Hematopoietic multipotent progenitor cell treated with erythropoietin and hydrocortisone succinate and interleukin-3 and kit ligand, for 17 days (in vitro differentiated cells): ENCODE data around the gene IMMP2L.
"Not testable (repeated sequence)": the region's sequence is repeated elsewhere in the genome, so short reads cannot be mapped to it uniquely, and the experiment has no call there.

ENCODE experiments used
- DNase-seq: peaks from one replicate; pipeline ENCODE4 v3.0.0-alpha.2; 2015; ENCODE audit warnings: low spot score

Gene IMMP2L

DNA sequence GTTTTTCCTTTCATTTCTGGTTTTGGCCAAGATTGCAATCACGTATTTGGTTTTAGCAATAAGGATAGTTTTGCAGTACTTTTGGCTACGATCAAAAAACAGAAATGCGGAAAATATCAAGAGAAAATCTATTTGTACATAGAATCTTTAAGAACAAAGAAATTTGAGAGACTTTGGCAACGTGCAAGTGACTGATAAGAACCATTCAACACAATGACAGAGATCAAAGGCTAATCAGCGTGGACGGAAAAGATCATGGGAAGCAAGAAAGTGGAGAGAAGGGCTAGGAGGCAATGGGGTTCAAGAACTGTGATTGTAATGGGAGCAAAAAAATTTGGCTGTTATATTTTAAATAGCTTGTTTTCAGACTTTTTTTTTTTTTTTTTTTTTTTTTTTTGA lies 487.5 kb downstream of the IMMP2L start:
- no peak for DNase-seq

DNA sequence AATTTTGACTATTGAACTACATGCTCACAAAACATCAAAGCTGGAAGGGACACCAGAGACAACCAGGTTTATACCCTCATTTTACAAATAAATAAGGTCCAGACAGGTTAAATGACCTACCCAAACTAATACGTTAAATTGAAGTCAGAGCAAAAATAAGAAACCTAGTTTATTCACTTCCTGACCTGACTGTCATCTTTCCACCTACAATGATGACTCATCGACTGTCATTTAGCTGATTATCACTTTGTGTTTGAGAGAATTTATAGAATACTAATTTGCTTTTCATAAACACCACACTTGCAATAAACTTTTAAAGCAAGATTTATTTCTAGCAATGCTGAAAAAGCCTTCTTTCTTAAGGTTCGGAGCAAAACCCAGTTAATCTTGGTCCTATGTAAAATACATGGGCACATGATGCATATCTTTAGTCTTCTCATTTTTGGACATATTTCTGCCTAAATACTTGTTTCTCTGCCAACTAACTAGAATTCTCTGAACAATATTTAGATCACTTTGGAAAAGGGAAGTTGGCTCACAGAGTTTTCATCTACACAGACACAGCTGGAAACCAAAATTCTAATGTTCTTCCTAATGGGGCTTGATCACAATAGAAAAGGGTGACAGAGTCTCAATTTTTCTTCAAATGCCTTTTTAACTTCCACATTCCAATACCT lies 488.1 kb downstream of the IMMP2L start:
- DNase-seq = no peak

DNA sequence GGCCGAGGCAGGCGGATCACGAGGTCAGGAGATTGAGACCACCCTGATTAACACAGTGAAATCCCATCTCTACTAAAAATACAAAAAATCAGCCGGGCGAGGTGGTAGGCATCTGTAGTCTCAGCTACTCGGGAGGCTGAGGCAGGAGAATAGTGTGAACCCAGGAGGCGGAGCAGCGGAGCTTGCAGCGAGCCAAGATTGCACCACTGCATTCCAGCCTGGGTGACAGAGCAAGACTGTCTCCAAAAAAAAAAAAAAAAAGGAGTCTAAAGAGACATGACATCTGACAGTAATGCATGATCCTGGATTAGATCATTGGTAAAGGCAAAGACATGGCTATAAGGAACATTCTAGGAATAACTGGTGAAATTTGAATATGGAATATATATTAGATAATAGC lies 489.6 kb downstream of the IMMP2L start:
- DNase-seq = not testable (repeated sequence)

DNA sequence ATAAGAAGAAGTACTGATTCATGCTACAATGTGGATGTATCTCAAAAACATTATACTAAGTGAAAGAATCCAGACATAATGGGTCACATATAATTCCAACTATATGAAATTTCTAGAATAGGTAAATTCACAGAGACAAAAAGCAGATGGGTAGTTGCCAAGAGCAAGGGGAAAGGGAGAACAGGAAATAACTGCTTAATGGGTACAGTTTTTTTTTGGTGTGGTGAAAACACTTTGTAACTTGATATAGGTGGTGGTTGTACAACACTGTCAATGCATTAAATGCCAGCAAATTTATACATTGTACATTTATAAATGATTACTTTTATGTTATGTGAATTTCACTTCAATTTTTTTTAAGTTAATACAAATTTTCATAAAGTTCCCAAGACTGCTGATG lies 490.7 kb downstream of the IMMP2L start:
- no peak for DNase-seq

DNA sequence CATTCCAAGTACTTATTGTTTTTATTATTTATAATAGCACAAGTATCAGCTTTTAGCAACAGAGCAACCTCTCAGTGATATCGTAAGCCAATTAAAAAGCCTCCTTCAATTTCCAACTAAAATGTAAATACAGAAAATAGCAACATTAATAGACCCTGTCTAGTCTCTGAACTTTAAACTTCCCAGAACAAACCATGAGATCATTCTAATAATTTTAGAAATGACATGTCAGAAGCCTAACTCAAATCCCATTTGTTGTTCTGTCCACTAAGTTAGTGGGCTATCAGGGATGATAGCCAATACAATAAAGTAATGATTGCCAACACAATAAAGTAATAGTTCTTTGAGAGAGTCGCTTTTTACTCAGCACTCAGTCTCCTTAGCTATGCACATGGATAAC lies 493.7 kb downstream of the IMMP2L start:
- DNase-seq = no peak

DNA sequence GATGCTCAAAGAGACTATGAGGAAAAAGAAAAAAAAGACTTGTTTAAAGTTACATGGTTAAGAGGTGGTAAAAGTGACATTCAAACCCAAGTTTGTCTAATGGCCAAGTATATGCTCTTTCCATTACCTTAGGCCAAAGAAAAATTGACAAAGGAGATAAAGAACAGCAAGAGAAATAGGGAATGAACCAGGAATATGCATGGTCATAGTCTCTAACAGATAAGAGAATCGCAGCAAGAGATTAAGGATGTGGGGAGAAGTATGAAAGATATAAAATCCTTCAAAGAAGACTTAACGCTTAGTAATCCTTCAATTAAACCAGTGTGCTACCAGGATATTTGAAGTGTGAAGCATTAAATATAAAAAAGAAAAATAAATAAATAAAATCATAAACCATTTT lies 494.6 kb downstream of the IMMP2L start:
- no peak for DNase-seq

DNA sequence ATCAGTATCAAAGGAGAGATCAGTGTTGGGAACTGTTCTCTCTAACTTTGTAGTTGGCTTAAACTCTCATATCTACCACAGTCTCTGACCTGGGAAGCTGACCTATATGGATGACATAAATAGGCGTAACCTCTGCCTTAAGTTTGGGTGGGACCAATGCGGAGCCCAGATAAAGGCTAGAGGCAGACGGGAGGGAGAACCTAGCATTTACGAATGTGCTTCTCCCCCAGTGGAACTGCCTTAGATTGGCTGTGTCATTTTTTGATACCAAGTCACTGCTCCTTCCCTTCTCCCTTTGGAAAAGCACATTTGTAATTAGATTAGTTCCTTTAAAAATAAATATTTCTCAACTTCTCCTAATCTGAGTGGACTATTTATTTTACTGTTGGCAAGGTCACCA lies 495.0 kb downstream of the IMMP2L start:
- DNase-seq = no peak

DNA sequence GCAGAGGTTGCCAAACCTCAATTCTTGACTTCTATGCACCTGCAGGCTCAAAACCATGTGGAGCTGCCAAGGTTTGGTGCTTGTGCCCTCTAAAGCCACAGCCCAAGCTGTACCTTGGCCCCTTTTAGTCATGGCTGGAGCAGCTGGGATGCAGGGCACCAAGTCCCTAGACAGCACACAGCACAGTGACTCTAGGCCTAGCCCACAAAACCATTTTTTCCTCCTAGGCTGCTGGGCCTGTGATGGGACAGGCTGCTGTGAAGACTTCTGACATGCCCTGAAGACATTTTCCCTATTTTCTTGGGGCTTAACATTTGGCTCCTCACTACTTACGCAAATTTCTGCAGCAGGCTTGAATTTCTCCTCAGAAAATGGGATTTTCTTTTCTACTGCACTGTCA lies 499.1 kb downstream of the IMMP2L start:
- DNase-seq = no peak

DNA sequence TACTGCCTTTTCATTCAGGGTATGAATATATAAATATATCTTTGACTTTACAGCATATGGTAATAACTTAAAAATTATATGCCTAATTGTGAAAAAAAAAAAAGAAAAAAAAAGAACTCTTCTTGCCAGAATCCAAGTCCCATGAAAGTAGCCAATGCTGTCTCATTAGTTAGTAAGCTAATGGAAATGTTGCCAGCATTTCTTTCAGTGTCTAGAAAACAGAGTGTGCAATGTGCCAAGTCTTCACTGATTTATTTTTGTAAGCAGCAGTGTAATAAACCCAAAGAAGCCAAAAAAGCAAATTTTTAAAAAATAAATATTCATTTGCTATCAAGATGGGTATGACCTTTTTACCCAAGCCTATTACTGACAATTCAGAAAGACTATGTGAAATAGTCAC lies 502.5 kb downstream of the IMMP2L start:
- DNase-seq = no peak

DNA sequence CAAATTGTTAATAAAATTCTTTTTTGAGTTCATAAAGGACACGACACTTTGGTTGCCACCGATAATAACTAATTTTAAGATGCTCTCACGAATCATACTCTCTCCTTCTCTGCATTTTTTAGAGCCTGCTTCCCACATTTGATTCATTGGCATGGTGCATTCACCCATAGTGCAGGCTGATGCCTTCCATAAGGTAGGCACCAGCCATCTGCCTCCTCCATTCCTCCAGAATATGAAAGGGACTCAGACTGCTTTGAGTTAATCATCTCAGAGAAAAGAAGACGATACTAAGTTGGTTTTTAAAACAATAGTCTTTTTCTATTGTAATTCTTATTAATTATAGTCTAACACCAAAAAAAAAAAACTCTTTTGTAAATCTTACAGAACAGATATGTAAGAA lies 505.2 kb downstream of the IMMP2L start:
- no peak for DNase-seq

DNA sequence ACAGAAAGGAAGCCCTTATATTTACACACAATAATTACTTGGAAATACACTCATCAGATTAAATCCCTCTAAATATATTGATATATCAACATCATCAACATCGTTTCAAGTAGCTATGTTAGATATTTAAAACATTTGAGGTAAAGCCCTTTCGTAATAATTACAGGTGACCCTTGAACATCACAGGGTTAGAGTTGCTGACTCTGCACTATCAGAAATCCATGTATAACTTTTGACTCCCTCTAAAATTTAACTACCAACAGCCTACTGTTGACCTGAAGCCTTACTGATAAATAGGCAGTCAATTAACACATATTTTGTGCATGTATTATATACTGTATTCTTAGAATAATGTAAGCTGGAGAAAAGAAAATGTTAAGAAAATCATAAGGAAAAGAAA lies 505.9 kb downstream of the IMMP2L start:
- no peak for DNase-seq

DNA sequence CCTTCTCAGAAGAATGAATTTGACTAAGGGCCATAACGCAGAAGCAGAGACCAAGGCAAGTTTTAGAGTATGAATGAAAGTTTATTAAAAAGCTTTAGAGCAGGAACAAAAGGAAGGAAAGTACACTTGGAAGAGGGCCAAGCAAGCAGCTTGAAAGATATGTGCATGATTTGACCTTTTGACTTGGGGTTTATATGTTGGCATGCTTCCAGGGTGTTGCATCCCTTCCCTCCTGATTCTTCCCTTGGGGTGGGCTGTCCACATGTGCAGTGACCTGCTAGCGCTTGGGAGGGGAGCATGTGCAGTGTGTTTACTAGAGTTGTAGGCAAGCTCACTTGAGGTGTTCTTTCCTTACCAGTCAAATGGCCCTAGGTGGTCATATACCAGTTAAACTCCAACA lies 509.3 kb downstream of the IMMP2L start:
- DNase-seq = no peak

DNA sequence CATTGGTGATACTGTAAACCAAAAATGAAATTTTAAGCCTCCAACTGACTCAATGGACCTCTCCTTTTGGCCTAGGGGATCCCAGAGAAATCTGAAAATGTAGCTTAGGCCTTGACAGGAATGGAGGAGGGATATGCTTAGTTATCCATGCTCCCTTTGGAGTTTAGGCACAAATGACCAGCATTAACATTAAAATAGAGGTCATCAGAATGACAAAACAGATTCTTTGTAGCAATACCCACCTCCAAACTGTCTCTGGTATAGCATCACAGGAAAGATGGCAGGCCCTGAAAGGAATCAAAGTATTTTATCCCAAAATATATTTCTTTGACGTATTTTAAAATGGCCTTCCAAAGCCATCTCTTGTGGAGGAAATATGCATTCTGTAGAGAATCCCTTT lies 510.5 kb downstream of the IMMP2L start:
- no peak for DNase-seq

DNA sequence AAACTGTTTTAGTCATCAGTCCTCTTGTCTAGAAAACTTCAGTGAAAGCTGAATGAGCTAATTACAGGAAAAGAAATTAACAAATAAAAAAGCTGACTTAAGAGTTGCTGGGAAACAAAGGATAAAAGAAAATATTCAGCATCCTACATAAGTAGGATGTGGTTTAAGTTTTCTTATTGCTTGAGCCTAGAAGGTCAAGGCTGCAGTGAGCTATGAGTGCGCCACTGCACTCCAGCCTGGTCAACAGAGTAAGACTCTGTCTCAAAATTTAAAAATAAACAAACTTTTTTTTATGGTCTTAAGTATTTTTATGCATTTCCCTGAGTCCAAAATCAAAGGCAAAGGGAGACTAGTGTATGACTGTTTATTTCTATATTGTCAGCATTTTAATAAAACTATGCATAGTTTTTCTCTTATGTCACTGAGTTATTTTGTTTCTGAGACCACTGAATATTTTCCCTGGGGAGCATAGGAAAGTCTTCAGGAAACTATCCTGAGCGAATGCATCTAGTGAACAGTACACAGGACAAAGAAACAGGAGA lies 511.3 kb downstream of the IMMP2L start:
- DNase-seq = no peak

DNA sequence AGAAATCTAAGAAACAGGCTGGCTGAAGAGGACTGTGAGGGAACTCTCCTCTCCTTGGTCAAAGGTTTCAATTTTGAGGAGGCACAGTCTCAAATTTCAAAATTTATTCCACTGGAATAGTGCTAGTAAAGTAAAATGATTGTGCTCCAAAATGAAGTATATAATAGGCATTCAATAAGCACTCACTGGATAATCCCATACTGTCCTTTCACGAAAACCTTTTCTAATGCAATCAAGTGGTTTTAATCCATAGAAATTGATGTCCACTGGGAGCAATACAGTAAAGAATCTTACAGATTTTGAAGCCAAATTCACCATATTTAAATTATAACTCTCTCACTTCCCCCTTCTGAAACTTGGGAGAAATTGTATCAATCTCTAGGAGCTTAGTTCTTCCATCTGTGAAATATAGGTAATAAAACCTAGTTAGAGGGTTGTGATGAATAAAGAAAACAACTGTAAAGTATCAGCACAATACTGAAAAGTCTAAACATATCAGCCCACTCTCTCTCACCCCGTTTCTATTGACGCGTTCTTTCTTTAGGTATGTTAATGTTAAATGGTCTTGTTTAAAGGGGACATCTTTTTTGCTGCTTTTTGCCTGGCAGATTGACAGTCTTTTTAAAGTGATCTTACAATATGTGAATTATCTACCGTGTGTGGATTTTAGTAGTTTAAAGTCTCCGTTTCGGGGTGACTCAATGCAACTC lies 512.2 kb downstream of the IMMP2L start:
- DNase-seq = no peak

DNA sequence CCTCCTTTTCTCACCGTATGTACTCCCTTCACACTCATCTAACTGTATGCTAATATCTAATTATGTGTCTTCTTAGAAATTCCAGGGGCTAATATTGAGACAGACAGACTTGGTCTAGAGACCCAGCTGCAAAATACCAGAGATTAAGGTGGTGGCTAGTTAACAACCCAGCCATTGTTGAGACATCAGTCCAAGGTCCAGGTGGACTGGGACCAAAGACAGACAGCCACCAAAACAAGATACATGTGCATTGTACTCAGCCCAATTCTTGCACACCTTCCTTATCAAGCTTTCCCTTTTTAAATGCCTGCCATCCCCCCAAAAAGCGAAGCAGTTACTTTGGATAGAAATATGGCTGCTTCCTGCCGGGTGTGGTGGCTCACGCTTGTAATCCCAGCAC lies 514.7 kb downstream of the IMMP2L start:
- no peak for DNase-seq

DNA sequence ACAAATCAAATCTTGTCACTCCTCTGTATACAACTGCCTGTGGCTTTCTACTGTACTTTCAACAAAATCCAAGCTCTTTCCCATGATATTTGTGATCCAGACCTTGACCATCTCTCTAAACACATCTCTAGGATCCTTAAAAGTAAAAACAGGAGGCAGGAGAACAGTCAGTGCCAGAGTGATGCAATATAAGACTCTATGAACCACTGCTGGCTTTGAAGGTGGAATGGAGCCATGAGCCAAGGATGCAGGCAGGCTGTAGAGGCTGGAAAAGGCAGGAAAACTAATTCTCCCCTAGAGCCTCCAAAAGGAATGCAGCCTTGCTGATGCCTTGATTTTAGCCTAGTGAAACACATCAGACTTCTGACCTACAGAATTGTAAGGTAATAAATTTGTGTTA lies 516.8 kb downstream of the IMMP2L start:
- no peak for DNase-seq

DNA sequence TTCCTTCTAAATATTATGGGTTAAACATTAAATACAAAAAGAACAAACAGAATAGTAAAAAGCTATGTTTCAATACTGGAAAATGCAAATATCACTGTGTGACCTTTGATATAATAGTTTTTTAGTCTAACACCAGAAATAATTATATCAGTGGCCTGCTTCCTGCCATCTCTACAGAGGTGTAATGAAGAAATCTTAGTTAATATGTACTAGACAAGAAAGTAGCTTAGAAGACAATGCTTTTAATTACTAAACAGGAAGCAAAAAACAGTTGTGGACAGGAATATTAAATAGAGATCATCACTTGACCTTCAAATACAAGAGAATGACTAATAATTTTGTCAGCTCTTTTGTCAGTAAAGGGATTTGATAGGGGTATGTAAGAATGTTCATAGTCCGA lies 518.7 kb downstream of the IMMP2L start:
- no peak for DNase-seq

DNA sequence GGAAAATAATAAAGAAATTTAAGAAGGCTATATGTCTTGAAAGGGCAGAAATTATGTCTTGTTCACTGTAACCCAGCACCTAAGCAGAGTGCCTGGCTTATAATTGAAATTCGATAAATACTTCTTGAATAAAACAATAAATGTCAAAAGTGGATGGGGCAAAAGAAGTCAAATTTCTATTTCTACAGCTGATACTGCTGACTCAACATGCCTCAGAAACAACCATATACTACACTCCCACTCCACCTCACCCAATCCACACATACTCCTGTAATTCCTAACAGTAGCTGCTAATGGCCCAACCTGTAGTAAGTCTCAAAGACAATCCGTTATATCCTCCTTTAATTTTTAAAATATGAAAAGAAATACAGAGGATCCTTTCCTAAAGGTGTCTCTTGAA lies 519.5 kb downstream of the IMMP2L start:
- DNase-seq = no peak

DNA sequence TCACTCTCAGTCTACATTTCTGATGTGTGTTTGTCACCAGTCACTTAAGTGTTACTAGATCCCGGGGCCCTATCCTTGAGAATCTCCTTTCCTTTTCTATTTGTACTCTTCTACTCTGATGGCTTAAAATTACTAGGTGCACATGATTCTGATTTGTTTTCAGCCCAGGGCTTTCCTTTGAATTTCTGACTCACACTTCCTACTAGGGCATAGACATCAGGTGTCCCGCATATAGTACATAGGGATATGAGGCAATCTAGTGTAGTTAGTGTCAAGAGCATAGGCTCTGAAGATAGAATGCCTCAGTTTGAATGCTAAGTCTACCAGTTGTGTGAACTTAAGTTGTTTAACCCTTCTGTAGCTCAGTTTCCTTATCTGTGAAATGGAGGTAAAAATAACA lies 520.7 kb downstream of the IMMP2L start:
- DNase-seq = no peak

DNA sequence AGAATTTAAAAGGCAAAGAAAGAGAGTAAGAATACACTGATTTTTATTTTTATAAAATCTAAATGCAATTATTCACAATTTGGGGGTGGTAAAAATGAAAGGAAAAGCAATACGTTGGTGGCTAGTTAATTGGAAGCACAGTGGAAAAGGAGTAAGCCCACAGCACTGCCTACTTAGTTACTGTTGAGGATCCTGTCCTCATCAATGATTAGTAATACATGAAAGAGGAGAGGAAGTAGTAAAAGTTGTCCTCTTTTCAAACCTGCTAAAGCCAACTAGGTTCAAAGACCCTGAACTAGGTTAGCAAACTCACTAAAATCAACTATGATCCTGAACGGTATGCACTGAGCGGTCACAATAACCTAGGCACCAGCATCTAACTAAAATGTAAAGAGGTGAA lies 524.1 kb downstream of the IMMP2L start:
- no peak for DNase-seq

DNA sequence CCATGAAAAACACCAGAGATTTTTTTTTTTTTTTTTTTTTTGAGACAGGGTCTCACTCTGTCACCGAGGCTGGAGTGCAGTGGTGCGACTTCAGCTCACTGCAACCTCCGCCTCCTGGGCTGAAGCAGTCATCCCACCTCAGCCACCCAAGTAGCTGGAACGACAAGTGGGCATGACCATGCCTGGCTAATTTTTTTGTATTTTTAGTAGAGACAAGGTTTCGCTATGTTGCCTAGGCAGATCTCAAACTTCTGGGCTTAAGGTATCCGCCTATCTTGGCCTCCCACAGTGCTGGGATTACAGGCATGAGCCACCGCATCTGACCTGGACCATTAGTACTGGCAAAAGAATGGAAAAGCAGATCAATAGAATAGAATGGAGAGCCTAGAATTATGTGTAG lies 530.4 kb downstream of the IMMP2L start:
- DNase-seq = no peak

DNA sequence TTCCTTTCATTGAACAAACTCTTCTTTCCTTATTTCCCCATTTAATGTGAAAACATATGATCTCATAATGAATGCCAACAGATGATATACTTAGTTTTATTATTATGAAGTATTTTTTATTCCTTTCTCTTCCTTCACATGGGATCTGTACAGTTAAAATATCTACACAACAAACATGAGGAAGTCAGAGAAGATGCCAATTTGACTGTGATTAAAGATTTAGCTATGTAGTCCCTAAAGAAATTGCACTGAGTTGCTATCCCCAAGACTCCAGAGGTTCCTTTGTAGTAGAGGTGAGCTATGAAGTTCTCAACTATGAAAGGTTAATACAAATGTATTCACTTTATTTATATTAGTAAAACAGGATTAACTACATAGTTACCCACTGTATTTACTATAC lies 532.0 kb downstream of the IMMP2L start:
- DNase-seq = no peak
